22Rv1 (cell line): ENCODE results near the gene MISP3.

Source experiments
- CTCF ChIP-seq: fragments of 450-650 bp; IDR thresholded peaks from 2 replicates; pipeline ENCODE4 v1.5.1; 2017; ENCODE audit warnings: mild to moderate bottlenecking
- ZFX ChIP-seq: fragments of 450-650 bp; IDR thresholded peaks from 2 replicates; pipeline ENCODE4 v1.6.1; 2017; ENCODE audit warnings: antibody characterized with exemption, borderline replicate concordance

- TF ChIP-seq CTCF (no peak), ZFX (no peak)
Observed at GRCh38 chr19:14070268-14071050, 2.1 kb upstream of the MISP3 start.
